GM13977 (cell line): ENCODE results near the gene DHRS12.

Source experiments
- DNase-seq: peaks from one replicate; pipeline ENCODE4 v3.0.0; 2012; ENCODE audit warnings: low spot score
- CTCF ChIP-seq: IDR thresholded peaks from 2 replicates; pipeline ENCODE4 v1.5.1; 2012; ENCODE audit warnings: mild to moderate bottlenecking, control low read depth; ENCODE audit not compliant: insufficient read depth; ENCODE audit errors: extremely low read depth, missing control alignments
- in situ Hi-C: fragments of 300-500 bp; cut with MboI; formaldehyde crosslinking; loops from one replicate; pipeline ENCODE4 v1.12.0; 2022; ENCODE audit warnings: low sequenced_read_pairs, low pct_unique_long_range_greater_than_20kb, mixed read lengths, inconsistent platforms; ENCODE audit not compliant: unreplicated experiment

DHRS12 gene

GRCh38 chr13:51797664-51798488 lies 6.1 kb downstream of the DHRS12 start:
- TF ChIP-seq CTCF = peak; percentile 58
- in situ Hi-C loops = no loop called here
- DNase-seq = peak; percentile 65

- DNase-seq = no peak
- in situ Hi-C loops = no loop called here
- TF ChIP-seq CTCF = no peak
Measured at GRCh38 chr13:51796546-51796945, 7.4 kb downstream of the DHRS12 start.

- no peak for TF ChIP-seq CTCF
- in situ Hi-C loops = no loop called here
- DNase-seq = no peak
Measured at GRCh38 chr13:51795419-51795818, 8.5 kb downstream of the DHRS12 start.

GRCh38 chr13:51794964-51795363 lies 9.0 kb downstream of the DHRS12 start:
- no peak for TF ChIP-seq CTCF
- in situ Hi-C loops = no loop called here
- DNase-seq = no peak

GRCh38 chr13:51793570-51794271 lies 10.2 kb downstream of the DHRS12 start:
- in situ Hi-C loops = no loop called here
- peak; percentile 51 for DNase-seq
- TF ChIP-seq CTCF = no peak

GRCh38 chr13:51786425-51787265 lies 17.3 kb downstream of the DHRS12 start:
- TF ChIP-seq CTCF = no peak
- in situ Hi-C loops = no loop called here
- no peak for DNase-seq
